PC-9 (cell line): Measurements from ENCODE around the gene CCDC18. TPM values are rescaled to one million over a fixed set of nuclear protein-coding genes. Genes with fewer than 3 reads are reported as not detected.
A peak's percentile ranks its signal among the peaks of the same experiment; 100 is the strongest.

Experiments
- BruUV-seq: library from RNA; stranded (reverse); fragments of 400-500 nt; replicated peaks from 2 replicates; lab custom pipeline; 2021; lab: Mats Ljungman, UMichigan
- CTCF ChIA-PET: fragments of 300-600 bp; sonication (Branson Sonifier 250); formaldehyde crosslinking; loops from one replicate; lab custom pipeline; 2022; ENCODE audit warnings: antibody characterized with exemption; lab: Charles Lee
- POLR2A ChIA-PET: fragments of 300-600 bp; sonication (Branson Sonifier 250); formaldehyde crosslinking; loops from one replicate; lab custom pipeline; 2022; ENCODE audit warnings: antibody characterized with exemption; ENCODE audit not compliant: unreplicated experiment; lab: Charles Lee
- DNase-seq, 2 experiments: peaks; one replicate each; pipeline versions ENCODE4 v3.0.0 to v3.0.0-alpha.2; 2015 to 2022; ENCODE audit warnings: mixed read lengths in 1 of 2
- H2AFZ ChIP-seq: fragments of 200-600 bp; sonication (generic); 2 replicates; pipeline ENCODE4 v1.8.1; 2017; ENCODE audit warnings: antibody characterized with exemption
- H3F3A ChIP-seq: fragments of 200-600 bp; sonication (generic); 2 replicates; pipeline ENCODE4 v1.8.1; 2017; ENCODE audit warnings: antibody characterized with exemption, mild to moderate bottlenecking, low read depth; ENCODE audit not compliant: insufficient read depth
- H3K27ac ChIP-seq: fragments of 200-600 bp; sonication (generic); 2 replicates; pipeline ENCODE4 v1.6.1; 2016; ENCODE audit warnings: mixed run types
- H3K27me3 ChIP-seq: fragments of 200-600 bp; sonication (generic); 2 replicates; pipeline ENCODE4 v1.6.1; 2016; ENCODE audit warnings: low read depth, mixed run types; ENCODE audit not compliant: insufficient read depth
- H3K36me3 ChIP-seq: fragments of 200-600 bp; sonication (generic); 2 replicates; pipeline ENCODE4 v1.6.1; 2016; ENCODE audit warnings: low read depth, mixed run types
- H3K4me1 ChIP-seq: fragments of 200-600 bp; sonication (generic); replicated peaks from 2 replicates; pipeline ENCODE4 v1.6.1; 2016; ENCODE audit warnings: mixed run types; ENCODE audit not compliant: insufficient read depth
- H3K4me2 ChIP-seq: fragments of 200-600 bp; sonication (generic); 2 replicates; pipeline ENCODE4 v1.6.1; 2017; ENCODE audit warnings: mixed run types
- H3K4me3 ChIP-seq: fragments of 200-600 bp; sonication (generic); 2 replicates; pipeline ENCODE4 v1.6.1; 2016; ENCODE audit warnings: mixed run types
- H3K79me2 ChIP-seq: fragments of 200-600 bp; sonication (generic); 2 replicates; pipeline ENCODE4 v1.6.1; 2017; ENCODE audit warnings: low read depth, mixed run types
- H3K9me2 ChIP-seq: fragments of 200-600 bp; sonication (generic); 2 replicates; pipeline ENCODE4 v1.8.1; 2017; ENCODE audit warnings: mild to moderate bottlenecking; ENCODE audit not compliant: insufficient read depth
- H3K9me3 ChIP-seq: fragments of 200-600 bp; sonication (generic); 2 replicates; pipeline ENCODE4 v1.8.1; 2016; ENCODE audit warnings: low read depth; ENCODE audit not compliant: insufficient read depth
- H4K20me1 ChIP-seq: fragments of 200-600 bp; sonication (generic); 2 replicates; pipeline ENCODE4 v1.8.1; 2017; ENCODE audit not compliant: insufficient read depth
- EZH2 ChIP-seq: fragments of 200-600 bp; sonication (generic); IDR thresholded peaks from 2 replicates; pipeline ENCODE4 v1.8.0; 2017; ENCODE audit warnings: antibody characterized with exemption, low read depth
- intact Hi-C: fragments of 100-400 bp; cut with micrococcal nuclease; formaldehyde crosslinking; loops from one replicate; pipeline ENCODE4 v1.10.0; 2022; ENCODE audit not compliant: unreplicated experiment
- total RNA-seq: library from RNA; stranded (reverse); gene quantifications from 2 replicates; pipeline ENCODE4 v1.2.3, GENCODE V29; 2021
- TF ChIP-seq, protein P1 (sequence below): fragments of 200-600 bp; sonication (generic); conservative IDR thresholded peaks from 2 replicates; pipeline ENCODE4 v1.6.1; 2017; ENCODE audit warnings: mixed run types, antibody characterized with exemption, mild to moderate bottlenecking, moderate library complexity

The CCDC18 gene
- total RNA-seq, 1 experiment from 2014 or later: 15.4 TPM

GRCh38 chr1:93136445-93136844 is 44.1 kb upstream of the CCDC18 start:
- no peak for DNase-seq
- Histone ChIP-seq H3K4me2 (no peak overlapping the region), H3K27ac (peak overlapping the region; percentile 10; the same call in 1 of the 2 replicates), H3K27me3 (no peaks in the 10 kb centered on the region), H3F3A (peaks cover 28% of the 10 kb centered on the region), H3K4me1 (no peaks in the 10 kb centered on the region), H2AFZ (no peak overlapping the region), H4K20me1 (no peaks in the 10 kb centered on the region; the same call in 1 of the 2 replicates), H3K36me3 (peaks cover 51% of the 10 kb centered on the region), H3K79me2 (no peaks in the 10 kb centered on the region), H3K9me3 (no peaks in the 10 kb centered on the region), H3K9me2 (no peaks in the 10 kb centered on the region), H3K4me3 (no peak overlapping the region)
- POLR2A ChIA-PET: no interaction called here
- BruUV-seq: no TSS peak
- intact Hi-C loops: no loop called here
- TF ChIP-seq, protein P1, sequence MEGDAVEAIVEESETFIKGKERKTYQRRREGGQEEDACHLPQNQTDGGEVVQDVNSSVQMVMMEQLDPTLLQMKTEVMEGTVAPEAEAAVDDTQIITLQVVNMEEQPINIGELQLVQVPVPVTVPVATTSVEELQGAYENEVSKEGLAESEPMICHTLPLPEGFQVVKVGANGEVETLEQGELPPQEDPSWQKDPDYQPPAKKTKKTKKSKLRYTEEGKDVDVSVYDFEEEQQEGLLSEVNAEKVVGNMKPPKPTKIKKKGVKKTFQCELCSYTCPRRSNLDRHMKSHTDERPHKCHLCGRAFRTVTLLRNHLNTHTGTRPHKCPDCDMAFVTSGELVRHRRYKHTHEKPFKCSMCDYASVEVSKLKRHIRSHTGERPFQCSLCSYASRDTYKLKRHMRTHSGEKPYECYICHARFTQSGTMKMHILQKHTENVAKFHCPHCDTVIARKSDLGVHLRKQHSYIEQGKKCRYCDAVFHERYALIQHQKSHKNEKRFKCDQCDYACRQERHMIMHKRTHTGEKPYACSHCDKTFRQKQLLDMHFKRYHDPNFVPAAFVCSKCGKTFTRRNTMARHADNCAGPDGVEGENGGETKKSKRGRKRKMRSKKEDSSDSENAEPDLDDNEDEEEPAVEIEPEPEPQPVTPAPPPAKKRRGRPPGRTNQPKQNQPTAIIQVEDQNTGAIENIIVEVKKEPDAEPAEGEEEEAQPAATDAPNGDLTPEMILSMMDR: no peak
- CTCF ChIA-PET: interaction anchor here (0.6 kb wide), 1 partner anchor 110 kb away, joined by 4 read pairs; no protein-coding TSS in a partner anchor

DNA sequence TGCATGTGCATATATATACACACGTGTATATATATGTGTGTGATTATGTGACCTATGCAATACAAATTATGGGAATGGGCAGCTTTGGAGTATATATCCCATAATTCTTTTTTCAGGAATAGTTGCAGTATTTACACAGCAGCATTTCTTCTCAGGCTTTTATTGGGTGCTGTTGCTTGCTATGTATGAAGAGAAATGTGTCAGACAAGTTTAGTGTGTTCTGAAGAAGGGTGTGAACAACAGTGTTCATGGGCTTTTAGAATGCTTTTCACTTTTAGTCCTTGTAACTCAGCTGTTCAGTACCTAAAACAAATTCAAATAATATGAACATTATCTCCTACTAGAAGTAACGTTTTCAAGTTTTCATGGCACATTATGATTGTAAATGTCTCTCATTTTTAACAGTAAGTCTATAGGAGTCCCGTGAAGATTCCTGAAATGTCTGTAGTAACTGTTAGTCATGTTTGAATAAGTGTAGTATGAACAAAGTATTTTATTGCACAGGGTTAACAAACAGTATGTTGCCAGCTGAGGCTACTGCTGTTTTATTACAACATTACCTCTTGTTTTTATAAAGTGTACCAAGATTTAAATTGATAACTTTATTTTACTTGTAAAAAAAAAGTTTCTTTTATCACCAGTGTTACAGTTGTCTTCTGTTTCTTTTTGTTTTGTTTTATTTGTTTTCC is 42.8 kb upstream of the CCDC18 start:
- Histone ChIP-seq H3K9me2 (no peaks in the 10 kb centered on the region), H3K4me2 (no peak overlapping the region), H3K79me2 (no peaks in the 10 kb centered on the region; the same call in 1 of the 2 replicates), H3K4me1 (no peaks in the 10 kb centered on the region), H4K20me1 (no peaks in the 10 kb centered on the region; the same call in 1 of the 2 replicates), H3K36me3 (peaks cover 47% of the 10 kb centered on the region), H3K4me3 (no peak overlapping the region), H3F3A (peaks cover 28% of the 10 kb centered on the region), H3K27ac (no peak overlapping the region; the same call in 1 of the 2 replicates), H3K9me3 (no peaks in the 10 kb centered on the region), H3K27me3 (no peaks in the 10 kb centered on the region), H2AFZ (no peak overlapping the region)
- no TSS peak for BruUV-seq
- ChIA-PET CTCF (no interaction called here), POLR2A (no interaction called here)
- intact Hi-C loops: no loop called here
- no peak for DNase-seq
- TF ChIP-seq, protein P1: no peak
- TF ChIP-seq EZH2: no peak

DNA sequence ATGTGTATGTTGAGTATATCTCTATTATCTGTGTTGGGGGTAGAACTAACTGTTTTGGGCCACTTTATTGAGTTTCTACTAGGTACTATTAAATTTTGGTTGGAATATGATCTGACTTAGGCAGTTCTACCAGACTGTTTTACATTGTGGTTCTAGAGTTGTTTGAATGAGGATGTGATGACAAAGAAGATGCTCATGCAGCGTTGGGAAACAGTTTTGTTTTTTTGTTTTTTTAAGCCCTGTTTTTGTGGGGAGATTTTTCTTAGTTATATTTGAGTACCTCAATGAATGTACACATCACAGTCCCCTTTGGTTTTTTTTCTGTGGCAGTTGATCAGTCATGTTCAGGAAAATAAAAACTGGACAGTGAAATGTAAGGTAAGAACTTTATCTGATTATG is 40.4 kb upstream of the CCDC18 start:
- H3K79me2 ChIP-seq: no peaks in the 10 kb centered on the region; the same call in 1 of the 2 replicates
- peak overlapping the region; percentile 3; the same call in 1 of the 2 replicates for H3K27ac ChIP-seq
- no peaks in the 10 kb centered on the region for H3K9me3 ChIP-seq
- no peaks in the 10 kb centered on the region for H3K27me3 ChIP-seq
- no peaks in the 10 kb centered on the region for H3K9me2 ChIP-seq
- H3K4me2 ChIP-seq: no peak overlapping the region
- no peak for DNase-seq
- BruUV-seq: no TSS peak
- ChIA-PET POLR2A (no interaction called here), CTCF (no interaction called here)
- H3K4me3 ChIP-seq: no peak overlapping the region
- H3K36me3 ChIP-seq: peaks cover 37% of the 10 kb centered on the region
- H3F3A ChIP-seq: peaks cover 28% of the 10 kb centered on the region
- H3K4me1 ChIP-seq: no peaks in the 10 kb centered on the region
- TF ChIP-seq, protein P1: no peak
- TF ChIP-seq EZH2: no peak
- no peaks in the 10 kb centered on the region; the same call in 1 of the 2 replicates for H4K20me1 ChIP-seq
- intact Hi-C loops: no loop called here
- H2AFZ ChIP-seq: no peak overlapping the region
